Pulmonary artery endothelial cell (primary cell): Measurements from ENCODE around the gene PASD1. TPM values are rescaled to one million over a fixed set of nuclear protein-coding genes. Genes with fewer than 3 reads are reported as not detected.
"Not testable (repeated sequence)": the region's sequence is repeated elsewhere in the genome, so short reads cannot be mapped to it uniquely, and the experiment has no call there.

Experiments used
- DNase-seq: peaks from one replicate; pipeline ENCODE4 v3.0.0-alpha.2; 2011; ENCODE audit warnings: low read depth, low spot score
- total RNA-seq: library from RNA; depleted of rRNA; stranded (reverse); fragments of >200 nt; gene quantifications from 2 replicates; pipeline ENCODE4 v1.2.3, GENCODE V29; 2014

Gene PASD1
- not detected in 2 replicates for total RNA-seq

GRCh38 chrX:151563449-151563848, at the start of gene PASD1:
Gene PASD1 (plus strand): TSS chrX:151563675. CDS start chrX:151601554, 37,879 bp downstream.
- no peak for DNase-seq

GRCh38 chrX:151515237-151515636, 48.2 kb upstream of the PASD1 start:
- DNase-seq: no peak

GRCh38 chrX:151516538-151517187, 46.8 kb upstream of the PASD1 start:
- no peak for DNase-seq

- DNase-seq: no peak
Measured at GRCh38 chrX:151517421-151517820, 46.1 kb upstream of the PASD1 start.

GRCh38 chrX:151523351-151523750, 40.1 kb upstream of the PASD1 start:
- no peak for DNase-seq

GRCh38 chrX:151536571-151536970, 26.9 kb upstream of the PASD1 start:
- DNase-seq: no peak

- no peak for DNase-seq
Measured at GRCh38 chrX:151537572-151537971, 25.9 kb upstream of the PASD1 start.

- no peak for DNase-seq
Measured at GRCh38 chrX:151538190-151539122, 25.0 kb upstream of the PASD1 start.

- DNase-seq: no peak
Measured at GRCh38 chrX:151543706-151544105, 19.8 kb upstream of the PASD1 start.

GRCh38 chrX:151546226-151546625, 17.2 kb upstream of the PASD1 start:
- DNase-seq: not testable (repeated sequence)

- DNase-seq: not testable (repeated sequence)
Measured at GRCh38 chrX:151551176-151551575, 12.3 kb upstream of the PASD1 start.

GRCh38 chrX:151552743-151553142, 10.7 kb upstream of the PASD1 start:
- DNase-seq: no peak

- DNase-seq: not testable (repeated sequence)
Measured at GRCh38 chrX:151555301-151555700, 8.2 kb upstream of the PASD1 start.

GRCh38 chrX:151562485-151562884, 990 bp upstream of the PASD1 start:
- not testable (repeated sequence) for DNase-seq

- DNase-seq: not testable (repeated sequence)
Measured at GRCh38 chrX:151563003-151563402, 472 bp upstream of the PASD1 start.

- no peak for DNase-seq
Measured at GRCh38 chrX:151564035-151564434, 560 bp downstream of the PASD1 start.

GRCh38 chrX:151566872-151567271, 3.4 kb downstream of the PASD1 start:
- not testable (repeated sequence) for DNase-seq

GRCh38 chrX:151570561-151570960, 7.1 kb downstream of the PASD1 start:
- no peak for DNase-seq

GRCh38 chrX:151593384-151593783, 29.9 kb downstream of the PASD1 start:
- not testable (repeated sequence) for DNase-seq

GRCh38 chrX:151596282-151596681, 32.8 kb downstream of the PASD1 start:
- no peak for DNase-seq

- DNase-seq: no peak
Measured at GRCh38 chrX:151604931-151605330, 41.5 kb downstream of the PASD1 start.

GRCh38 chrX:151609222-151609621, 45.7 kb downstream of the PASD1 start:
- no peak for DNase-seq
